ENCODE measurements around the gene PTPRK.

- TF ChIP-seq EZH2 (IDR thresholded peaks at IDR 0.05; ENCODE audit: low read length), result no peak
- peak in 2 of 3 experiments; percentile 35 to 56 for TF ChIP-seq CTCF (optimal IDR thresholded peaks at IDR 0.05 in 1 of 3, IDR thresholded peaks at IDR 0.05 in 1 of 3, conservative IDR thresholded peaks at IDR 0.05 in 1 of 3; ENCODE audit: extremely low read depth in 1 of 3, insufficient read depth in 2 of 3, low read length in 3 of 3)
Observed at GRCh38 chr6:128520436-128521281, at the start of gene PTPRK.

All from keratinocyte (primary cell).